GM23338 (cell line): ENCODE measurements around the gene NUP160. TPM values are rescaled to one million over a fixed set of nuclear protein-coding genes. Genes with fewer than 3 reads are reported as not detected.
"Not testable (repeated sequence)": the region's sequence is repeated elsewhere in the genome, so short reads cannot be mapped to it uniquely, and the experiment has no call there.

Experiments
- ATAC-seq: fragments of 200-7000 bp; cut with Tn5 transposase; 3 replicates; pipeline ENCODE4 v1.9.1; 2020
- DNase-seq: peaks from one replicate; pipeline ENCODE4 v3.0.0-alpha.2; 2015; ENCODE audit warnings: low spot score
- H2AFZ ChIP-seq: fragments of 200-600 bp; sonication (generic); 2 replicates; pipeline ENCODE4 v1.8.0; 2016; ENCODE audit warnings: antibody characterized with exemption, mild to moderate bottlenecking, moderate library complexity
- H3F3A ChIP-seq: fragments of 200-600 bp; sonication (generic); replicated peaks from 2 replicates; pipeline ENCODE4 v1.8.0; 2017; ENCODE audit warnings: antibody characterized with exemption, mixed run types, low read depth
- H3K27ac ChIP-seq: fragments of 200-600 bp; sonication (generic); 2 replicates; pipeline ENCODE4 v1.6.1; 2016; ENCODE audit warnings: low read depth
- H3K27me3 ChIP-seq: fragments of 200-600 bp; sonication (generic); 2 replicates; pipeline ENCODE4 v1.8.0; 2016; ENCODE audit warnings: mild to moderate bottlenecking, mixed run types, moderate library complexity; ENCODE audit not compliant: insufficient read depth
- H3K36me3 ChIP-seq: fragments of 200-600 bp; sonication (generic); 2 replicates; pipeline ENCODE4 v1.8.0; 2016; ENCODE audit warnings: mild to moderate bottlenecking; ENCODE audit not compliant: insufficient read depth
- H3K4me1 ChIP-seq: fragments of 200-600 bp; sonication (generic); 2 replicates; pipeline ENCODE4 v1.8.0; 2016; ENCODE audit warnings: mild to moderate bottlenecking, moderate library complexity; ENCODE audit not compliant: insufficient read depth
- H3K4me2 ChIP-seq: fragments of 200-600 bp; sonication (generic); 2 replicates; pipeline ENCODE4 v1.7.1; 2017; ENCODE audit warnings: mixed run types
- H3K4me3 ChIP-seq: fragments of 200-600 bp; sonication (generic); 2 replicates; pipeline ENCODE4 v1.6.1; 2016; ENCODE audit warnings: mixed run types
- H3K79me2 ChIP-seq: fragments of 200-600 bp; sonication (generic); replicated peaks from 2 replicates; pipeline ENCODE4 v1.8.0; 2017; ENCODE audit warnings: mild to moderate bottlenecking; ENCODE audit not compliant: insufficient read depth
- H3K9me2 ChIP-seq: fragments of 200-600 bp; sonication (generic); 2 replicates; pipeline ENCODE4 v1.8.0; 2017; ENCODE audit not compliant: insufficient read depth
- H4K20me1 ChIP-seq: fragments of 200-600 bp; sonication (generic); replicated peaks from 2 replicates; pipeline ENCODE4 v1.8.0; 2017; ENCODE audit warnings: mild to moderate bottlenecking; ENCODE audit not compliant: insufficient read depth
- H3K27ac Mint-ChIP-seq: 2 replicates; pipeline ENCODE4 v1.8.0; 2020; ENCODE audit warnings: inconsistent platforms, mild to moderate bottlenecking, moderate library complexity, mixed read lengths
- H3K27me3 Mint-ChIP-seq: 3 replicates; pipeline ENCODE4 v1.8.0; 2022; ENCODE audit warnings: low read depth, mild to moderate bottlenecking, moderate library complexity, mixed read lengths, inconsistent platforms; ENCODE audit not compliant: insufficient read depth, poor library complexity
- H3K36me3 Mint-ChIP-seq: 3 replicates; pipeline ENCODE4 v1.8.0; 2021; ENCODE audit warnings: low read depth, mild to moderate bottlenecking, inconsistent platforms, moderate library complexity, mixed read lengths
- H3K4me1 Mint-ChIP-seq: 3 replicates; pipeline ENCODE4 v1.8.0; 2020; ENCODE audit warnings: mild to moderate bottlenecking, inconsistent platforms, mixed read lengths
- H3K4me3 Mint-ChIP-seq: 3 replicates; pipeline ENCODE4 v1.8.0; 2021; ENCODE audit warnings: moderate library complexity, mild to moderate bottlenecking, inconsistent platforms, mixed read lengths
- H3K9me3 Mint-ChIP-seq: 3 replicates; pipeline ENCODE4 v1.8.0; 2020; ENCODE audit warnings: moderate library complexity, mild to moderate bottlenecking, inconsistent platforms, mixed read lengths
- CREB1 ChIP-seq: fragments of 250-450 bp; sonication (Bioruptor Pico); IDR thresholded peaks from 2 replicates; pipeline ENCODE4 v1.5.0; 2020; ENCODE audit warnings: low read depth, mild to moderate bottlenecking, moderate library complexity
- CTCF ChIP-seq, 2 experiments: fragments of 200-600 bp in 1 of 2; sonication (generic) in 1 of 2; conservative IDR thresholded peaks; 2 replicates each; pipeline versions ENCODE4 v1.5.1 to v1.6.1; 2016 to 2017; ENCODE audit warnings: antibody characterized with exemption in 2 of 2, low read depth in 2 of 2, mild to moderate bottlenecking in 2 of 2, moderate library complexity in 1 of 2
- ETS1 ChIP-seq: IDR thresholded peaks from 2 replicates; pipeline ENCODE4 v1.6.1; 2016; ENCODE audit warnings: antibody characterized with exemption
- EZH2 ChIP-seq: fragments of 200-600 bp; sonication (generic); IDR thresholded peaks from one replicate; pipeline ENCODE4 v1.8.0; 2017; ENCODE audit warnings: antibody characterized with exemption, mild to moderate bottlenecking, low read depth; ENCODE audit not compliant: unreplicated experiment
- EZH2phosphoT487 ChIP-seq: fragments of 200-600 bp; sonication (generic); IDR thresholded peaks from one replicate; pipeline ENCODE4 v1.8.1; 2018; ENCODE audit warnings: antibody characterized with exemption; ENCODE audit not compliant: unreplicated experiment
- JUNB ChIP-seq: IDR thresholded peaks from one replicate; pipeline ENCODE4 v1.6.1; 2016; ENCODE audit warnings: antibody characterized with exemption; ENCODE audit not compliant: unreplicated experiment
- NANOG ChIP-seq: IDR thresholded peaks from 2 replicates; pipeline ENCODE4 v1.6.1; 2016; ENCODE audit warnings: antibody characterized with exemption, borderline replicate concordance
- POLR2AphosphoS5 ChIP-seq: IDR thresholded peaks from 2 replicates; pipeline ENCODE4 v1.6.1; 2016; ENCODE audit warnings: antibody characterized with exemption, low read depth
- STAT1 ChIP-seq: IDR thresholded peaks from one replicate; pipeline ENCODE4 v1.6.1; 2016; ENCODE audit warnings: antibody characterized with exemption; ENCODE audit not compliant: unreplicated experiment
- ZNF114 ChIP-seq: fragments of 250-450 bp; sonication (Bioruptor Pico); IDR thresholded peaks from 2 replicates; pipeline ENCODE4 v1.5.0; 2020; ENCODE audit warnings: mild to moderate bottlenecking, moderate library complexity
- polyA plus RNA-seq: library from polyadenylated mRNA; unstranded; fragments of >200 nt; fragmentation: Nextera tagmentation; extraction: Ambion mirVana; gene quantifications from 2 replicates; pipeline ENCODE4 v1.2.1, GENCODE V29; 2016
- total RNA-seq: library from RNA; depleted of rRNA; stranded (reverse); fragments of >200 nt; shearing (Covaris generic); gene quantifications from 2 replicates; pipeline ENCODE4 v1.2.3, GENCODE V29; 2014

Gene NUP160
- total and polyA plus RNA-seq, 2 experiments from 2014 or later: 41.2 to 101 TPM

- not testable (repeated sequence) for H3K4me2 ChIP-seq, H3K4me1 ChIP-seq, H3K9me2 ChIP-seq, H3K27me3 Mint-ChIP-seq, H3F3A ChIP-seq, H3K4me1 Mint-ChIP-seq, H3K27ac ChIP-seq, H4K20me1 ChIP-seq, ATAC-seq, H3K4me3 Mint-ChIP-seq, H3K27ac Mint-ChIP-seq, H3K27me3 ChIP-seq, H2AFZ ChIP-seq, H3K4me3 ChIP-seq, H3K79me2 ChIP-seq
- Mint-ChIP-seq H3K36me3 (peaks cover 19% of the 10 kb centered on the region), H3K9me3 (peaks cover 42% of the 10 kb centered on the region)
- H3K36me3 ChIP-seq: peaks cover 13% of the 10 kb centered on the region; the same call in 1 of the 2 replicates
- peak; percentile 31 for DNase-seq
Measured at GRCh38 chr11:47875858-47876257, 27.7 kb upstream of the NUP160 start.

- Histone ChIP-seq H3K4me2 (no peak overlapping the region), H3F3A (no peaks in the 10 kb centered on the region), H2AFZ (no peak overlapping the region), H3K9me2 (no peaks in the 10 kb centered on the region), H3K27ac (no peak overlapping the region), H3K27me3 (no peaks in the 10 kb centered on the region), H3K79me2 (no peaks in the 10 kb centered on the region), H3K4me1 (no peaks in the 10 kb centered on the region), H3K36me3 (peaks cover 3% of the 10 kb centered on the region; the same call in 1 of the 2 replicates), H4K20me1 (no peaks in the 10 kb centered on the region), H3K4me3 (no peak overlapping the region)
- peaks cover 5% of the 10 kb centered on the region for H3K36me3 Mint-ChIP-seq
- no peak for DNase-seq
- TF ChIP-seq EZH2 (no peak), CREB1 (CRISPR knock-in tag) (no peak), CTCF (conservative IDR thresholded peaks at IDR 0.05; ENCODE audit: low read depth in 2 of 2) (no peak)
- ATAC-seq: no peak
- H3K4me1 Mint-ChIP-seq: no peaks in the 10 kb centered on the region
- peaks cover 13% of the 10 kb centered on the region for H3K9me3 Mint-ChIP-seq
- no peak overlapping the region for H3K4me3 Mint-ChIP-seq
- H3K27me3 Mint-ChIP-seq: peaks cover 2% of the 10 kb centered on the region
- H3K27ac Mint-ChIP-seq: no peak overlapping the region
Measured at GRCh38 chr11:47870404-47870803, 22.3 kb upstream of the NUP160 start.

- Mint-ChIP-seq H3K27me3 (peaks cover 2% of the 10 kb centered on the region), H3K9me3 (peaks cover 7% of the 10 kb centered on the region), H3K36me3 (peaks cover 3% of the 10 kb centered on the region; the same call in 2 of the 3 replicates), H3K4me1 (peaks cover 2% of the 10 kb centered on the region; the same call in 2 of the 3 replicates), H3K4me3 (no peak overlapping the region), H3K27ac (no peak overlapping the region)
- no peaks in the 10 kb centered on the region; the same call in 1 of the 2 replicates for H3K36me3 ChIP-seq
- H3K4me3 ChIP-seq: no peak overlapping the region
- H3K9me2 ChIP-seq: no peaks in the 10 kb centered on the region
- no peaks in the 10 kb centered on the region for H4K20me1 ChIP-seq
- H3K27ac ChIP-seq: no peak overlapping the region
- H3K79me2 ChIP-seq: no peaks in the 10 kb centered on the region
- no peak for DNase-seq
- ATAC-seq: no peak
- no peaks in the 10 kb centered on the region for H3K27me3 ChIP-seq
- H3F3A ChIP-seq: no peaks in the 10 kb centered on the region
- no peak overlapping the region; the same call in 1 of the 2 replicates for H2AFZ ChIP-seq
- no peak overlapping the region for H3K4me2 ChIP-seq
- H3K4me1 ChIP-seq: no peaks in the 10 kb centered on the region
- no peak for TF ChIP-seq JUNB
- TF ChIP-seq STAT1: no peak
- no peak for TF ChIP-seq POLR2AphosphoS5
- TF ChIP-seq ETS1: no peak
- no peak for TF ChIP-seq ZNF114
- no peak for TF ChIP-seq EZH2phosphoT487
- no peak for TF ChIP-seq NANOG
Measured at GRCh38 chr11:47869544-47870393, 21.6 kb upstream of the NUP160 start.
